CD4-positive, alpha-beta T cell (primary cell): ENCODE data around the gene PIP4K2A. TPM values are rescaled to one million over a fixed set of nuclear protein-coding genes. Genes with fewer than 3 reads are reported as not detected.

ENCODE experiments used
- ATAC-seq: fragments of 200-7000 bp; cut with Tn5 transposase; one replicate; pipeline ENCODE4 v1.10.0; 2022; ENCODE audit warnings: mild to moderate bottlenecking; ENCODE audit not compliant: poor library complexity
- CTCF ChIA-PET: fragments of 350-600 bp; sonication (Branson Sonifier 250); formaldehyde crosslinking; loops from one replicate; lab custom pipeline; 2021; ENCODE audit warnings: antibody characterized with exemption, inconsistent platforms; lab: Charles Lee
- POLR2A ChIA-PET: fragments of 350-600 bp; sonication (Branson Sonifier 250); formaldehyde crosslinking; loops from one replicate; lab custom pipeline; 2021; ENCODE audit warnings: antibody characterized with exemption, inconsistent platforms; lab: Charles Lee
- DNase-seq, 14 experiments: peaks; one replicate each; pipeline ENCODE4 v3.0.0-alpha.2; 2013 to 2020; ENCODE audit warnings: mixed read lengths in 2 of 14
- H3K27ac ChIP-seq, 2 donors: one replicate each; pipeline versions ENCODE4 v1.5.1 to v1.7.0; 2013; ENCODE audit warnings: low read length in 2 of 2, low read depth in 1 of 2, mild to moderate bottlenecking in 1 of 2
- H3K27me3 ChIP-seq, 2 experiments: 1 replicate in 1 of 2; 2 replicates in 1 of 2; pipeline versions ENCODE4 v1.6.1 to v1.7.0; 2013; ENCODE audit warnings: low read length in 2 of 2, control low read depth in 1 of 2, mild to moderate bottlenecking in 1 of 2, moderate library complexity in 1 of 2; ENCODE audit not compliant: insufficient read depth in 2 of 2, control insufficient read depth in 1 of 2
- H3K36me3 ChIP-seq: one replicate; pipeline ENCODE4 v1.6.1; 2013; ENCODE audit warnings: low read length, control low read depth; ENCODE audit not compliant: insufficient read depth
- H3K4me1 ChIP-seq: one replicate; pipeline ENCODE4 v1.6.1; 2013; ENCODE audit warnings: low read length, control low read depth; ENCODE audit not compliant: insufficient read depth
- H3K4me3 ChIP-seq: one replicate; pipeline ENCODE4 v1.5.1; 2013; ENCODE audit warnings: mild to moderate bottlenecking, low read length, moderate library complexity
- H3K9me3 ChIP-seq, 2 experiments: 1 replicate in 1 of 2; 2 replicates in 1 of 2; pipeline versions ENCODE4 v1.6.1 to v1.7.0; 2013; ENCODE audit warnings: low read length in 2 of 2, mild to moderate bottlenecking in 2 of 2, control low read depth in 1 of 2, moderate library complexity in 1 of 2; ENCODE audit not compliant: control insufficient read depth in 1 of 2, insufficient read depth in 1 of 2
- H3K27ac Mint-ChIP-seq: one replicate; pipeline ENCODE4 v1.8.0; 2020; ENCODE audit warnings: mixed read lengths
- H3K27me3 Mint-ChIP-seq: one replicate; pipeline ENCODE4 v1.8.0; 2021; ENCODE audit warnings: mixed read lengths
- H3K36me3 Mint-ChIP-seq: one replicate; pipeline ENCODE4 v1.8.0; 2021; ENCODE audit warnings: low read depth, mixed read lengths
- H3K4me1 Mint-ChIP-seq: one replicate; pipeline ENCODE4 v1.8.0; 2021; ENCODE audit warnings: low read depth, mixed read lengths
- H3K4me3 Mint-ChIP-seq: one replicate; pipeline ENCODE4 v1.8.0; 2020; ENCODE audit warnings: mild to moderate bottlenecking, mixed read lengths
- H3K9me3 Mint-ChIP-seq: one replicate; pipeline ENCODE4 v1.8.0; 2020; ENCODE audit warnings: mixed read lengths
- CTCF ChIP-seq: fragments of 200-600 bp; IDR thresholded peaks from one replicate; pipeline ENCODE4 v1.8.0; 2022; ENCODE audit warnings: antibody characterized with exemption, mild to moderate bottlenecking
- intact Hi-C, 2 experiments: fragments of 100-400 bp; cut with DNase I in 1 of 2; cut with micrococcal nuclease in 1 of 2; formaldehyde crosslinking; loops; one replicate each; pipeline versions ENCODE4 v1.15.1 to v1.9.0; 2023 to 2025; cut with DNase I, micrococcal nuclease
- total RNA-seq, 174 experiments: library from RNA in 2 of 174; stranded (reverse) in 2 of 174; gene quantifications; one replicate each; pipeline ENCODE4 v1.2.3 and lab custom pipeline; 2021 to 2026

PIP4K2A gene
- total RNA-seq, 2 experiments from 2014 or later: 75.4 to 87.2 TPM

DNA sequence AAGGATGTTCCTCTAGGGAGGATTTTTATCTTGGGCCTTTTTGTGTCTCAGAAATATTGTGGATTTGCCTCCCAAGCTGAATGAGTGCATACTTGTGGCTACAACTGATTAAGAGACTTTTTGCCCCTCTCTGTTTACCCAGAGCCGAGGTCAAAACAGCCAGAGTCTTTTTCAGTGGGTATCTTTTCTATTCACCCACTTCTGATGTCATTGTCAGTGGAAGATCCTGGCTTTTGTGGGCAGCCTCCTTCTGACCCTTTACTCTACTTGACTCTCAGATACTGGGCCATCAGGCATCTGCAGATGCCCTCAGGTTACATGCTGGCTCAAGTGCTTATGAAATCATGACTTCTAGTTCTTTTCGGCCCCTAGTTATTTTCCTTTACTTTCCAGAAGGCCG, 19.6 kb upstream of the PIP4K2A start:
- Histone ChIP-seq H3K4me3 (no peak overlapping the region), H3K27me3 (no peaks in the 10 kb centered on the region), H3K4me1 (no peaks in the 10 kb centered on the region), H3K9me3 (no peaks in the 10 kb centered on the region), H3K36me3 (no peaks in the 10 kb centered on the region), H3K27ac (no peak overlapping the region)
- intact Hi-C loops: no loop called here
- Mint-ChIP-seq H3K4me1 (no peaks in the 10 kb centered on the region), H3K36me3 (no peaks in the 10 kb centered on the region), H3K27ac (no peak overlapping the region), H3K9me3 (no peaks in the 10 kb centered on the region), H3K4me3 (no peak overlapping the region), H3K27me3 (no peaks in the 10 kb centered on the region)
- ATAC-seq: no peak
- CTCF ChIA-PET: no interaction called here
- POLR2A ChIA-PET: no interaction called here
- DNase-seq: no peak
- no peak for TF ChIP-seq CTCF

GRCh38 chr10:22727663-22728062, 13.3 kb upstream of the PIP4K2A start:
- Histone ChIP-seq H3K4me1 (peaks cover 5% of the 10 kb centered on the region), H3K36me3 (no peaks in the 10 kb centered on the region), H3K27ac (no peak overlapping the region), H3K9me3 (no peaks in the 10 kb centered on the region), H3K4me3 (no peak overlapping the region), H3K27me3 (no peaks in the 10 kb centered on the region)
- DNase-seq (no peak), ATAC-seq (no peak)
- TF ChIP-seq CTCF: no peak
- ChIA-PET POLR2A (no interaction called here), CTCF (no interaction called here)
- Mint-ChIP-seq H3K27me3 (no peaks in the 10 kb centered on the region), H3K9me3 (no peaks in the 10 kb centered on the region), H3K4me1 (peaks cover 18% of the 10 kb centered on the region), H3K36me3 (no peaks in the 10 kb centered on the region), H3K4me3 (no peak overlapping the region), H3K27ac (no peak overlapping the region)
- intact Hi-C loops: no loop called here

GRCh38 chr10:22727112-22727511, 12.7 kb upstream of the PIP4K2A start:
- intact Hi-C loops: no loop called here
- Mint-ChIP-seq H3K4me1 (peaks cover 21% of the 10 kb centered on the region), H3K36me3 (no peaks in the 10 kb centered on the region), H3K4me3 (no peak overlapping the region), H3K27ac (no peak overlapping the region), H3K27me3 (no peaks in the 10 kb centered on the region), H3K9me3 (no peaks in the 10 kb centered on the region)
- H3K9me3 ChIP-seq: no peaks in the 10 kb centered on the region
- no peak for DNase-seq
- H3K36me3 ChIP-seq: no peaks in the 10 kb centered on the region
- ChIA-PET CTCF (interaction anchor here (0.6 kb wide), 1 partner anchor 100 kb away, joined by 4 read pairs; no protein-coding TSS in a partner anchor), POLR2A (no interaction called here)
- peaks cover 5% of the 10 kb centered on the region for H3K4me1 ChIP-seq
- H3K27ac ChIP-seq: no peak overlapping the region
- no peaks in the 10 kb centered on the region for H3K27me3 ChIP-seq
- no peak overlapping the region for H3K4me3 ChIP-seq
- no peak for ATAC-seq
- TF ChIP-seq CTCF: no peak
